ENCODE data around the gene CFL1. TPM values are rescaled to one million over a fixed set of nuclear protein-coding genes. Genes with fewer than 3 reads are reported as not detected.

Gene CFL1
- total RNA-seq, 1 donor from 2014 or later: 2,365 TPM

DNA sequence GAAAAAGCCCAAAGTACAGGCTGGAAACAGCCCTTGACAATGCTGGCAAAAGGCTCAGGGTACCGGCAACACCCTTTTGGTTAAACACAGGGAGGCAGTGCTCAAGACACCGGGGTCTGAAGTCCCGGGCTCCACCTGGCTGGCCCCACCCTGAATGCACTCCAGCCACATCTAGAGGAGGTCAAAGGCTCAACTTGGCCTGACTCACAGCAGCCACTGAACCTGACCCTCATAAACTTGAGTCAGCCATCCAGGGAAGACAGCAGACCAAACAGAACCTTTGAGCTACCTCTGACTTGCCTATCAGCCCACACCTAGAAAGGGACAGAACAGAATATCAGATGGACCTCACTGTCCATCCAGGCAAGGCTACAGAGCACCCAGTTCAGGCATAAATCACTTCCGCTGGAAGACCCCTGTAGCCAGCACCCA is 3.8 kb downstream of the CFL1 start:
- no peak for DNase-seq (ENCODE audit: low read depth)
- TF ChIP-seq CTCF (conservative IDR thresholded peaks at IDR 0.05; ENCODE audit: low read depth, low read length): no peak
- H3K4me3 ChIP-seq (ENCODE audit: low read depth, low read length): no peak overlapping the region

DNA sequence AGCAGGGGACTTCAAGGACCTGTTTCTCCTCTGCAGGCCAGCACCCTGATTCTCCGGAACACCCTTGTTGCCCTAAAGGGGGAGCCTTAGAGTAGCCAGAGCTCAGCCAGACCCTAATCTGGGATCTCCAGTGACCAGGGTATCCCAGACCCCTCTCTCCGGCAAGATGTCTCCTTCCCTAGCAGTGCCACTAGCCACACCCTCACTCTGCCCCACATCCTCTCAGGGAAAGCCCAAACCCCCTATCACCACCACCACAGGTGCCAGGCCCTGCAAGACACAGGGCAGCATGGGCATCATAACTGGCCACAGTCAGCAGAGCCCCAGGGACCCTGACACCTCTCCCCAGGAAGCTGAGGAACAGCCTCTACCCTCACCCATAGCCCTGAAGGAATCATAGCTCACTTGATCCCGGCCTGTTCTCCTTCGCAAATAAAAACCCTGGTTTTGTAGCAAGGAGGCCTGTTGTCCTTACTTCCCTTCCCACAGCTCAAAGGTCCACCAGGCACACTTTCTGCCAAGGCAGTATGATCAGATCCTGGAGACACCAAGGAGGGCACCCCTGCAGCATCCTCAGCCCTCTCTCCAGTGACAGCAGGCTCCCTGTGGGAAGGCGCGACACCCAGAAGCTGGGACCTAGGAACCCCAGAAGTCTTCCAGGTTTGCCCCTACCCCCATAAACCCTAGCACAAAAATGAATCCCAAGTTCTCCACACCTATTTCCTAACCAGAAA is 4.6 kb downstream of the CFL1 start:
- TF ChIP-seq CTCF (conservative IDR thresholded peaks at IDR 0.05; ENCODE audit: low read depth, low read length): peak; percentile 9
- no peak overlapping the region for H3K4me3 ChIP-seq (ENCODE audit: low read depth, low read length)
- no peak for DNase-seq (ENCODE audit: low read depth)

- no peak for TF ChIP-seq CTCF (conservative IDR thresholded peaks at IDR 0.05; ENCODE audit: low read depth, low read length)
- no peak for DNase-seq (ENCODE audit: low read depth)
- no peak overlapping the region for H3K4me3 ChIP-seq (ENCODE audit: low read depth, low read length)
Measured at GRCh38 chr11:65852508-65853245, 5.3 kb downstream of the CFL1 start.

DNA sequence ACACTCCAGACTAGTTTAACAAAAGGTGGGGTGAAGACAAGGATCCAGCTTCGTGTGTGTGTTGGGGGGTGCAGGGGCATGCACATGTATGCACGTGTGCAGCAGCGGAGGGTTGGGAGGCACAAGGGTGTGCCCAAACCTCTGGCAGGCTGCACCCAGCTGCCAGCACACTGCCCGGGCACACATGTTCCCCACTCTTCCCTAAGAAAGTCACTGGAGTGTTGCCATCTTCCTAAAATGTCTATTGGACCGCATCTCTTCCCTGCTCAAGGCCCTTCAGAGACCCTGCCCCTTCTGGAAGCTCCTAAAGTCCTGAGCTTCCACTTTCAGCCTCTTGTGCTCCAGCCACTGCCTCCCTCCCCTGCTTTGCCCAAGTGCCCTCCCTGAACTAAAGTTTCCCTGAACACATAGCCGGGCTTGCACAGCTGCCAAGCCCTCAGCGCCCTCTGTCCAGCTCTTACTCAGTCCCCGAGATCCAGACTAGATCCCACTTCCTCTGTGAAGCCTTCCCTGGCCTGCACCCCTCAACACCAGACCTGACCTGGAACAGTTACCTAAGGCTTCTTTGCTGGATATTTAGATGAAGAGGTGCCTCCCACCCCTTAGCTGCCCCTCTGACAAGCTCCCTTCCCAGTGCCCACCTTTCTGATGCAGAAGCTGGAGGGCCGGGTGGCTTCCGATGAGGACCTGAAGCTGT is 6.0 kb downstream of the CFL1 start:
- H3K4me3 ChIP-seq (ENCODE audit: low read depth, low read length): no peak overlapping the region
- TF ChIP-seq CTCF (conservative IDR thresholded peaks at IDR 0.05; ENCODE audit: low read depth, low read length): no peak
- DNase-seq (ENCODE audit: low read depth): no peak

GRCh38 chr11:65851083-65851579 is 6.8 kb downstream of the CFL1 start:
- DNase-seq (ENCODE audit: low read depth): no peak
- TF ChIP-seq CTCF (conservative IDR thresholded peaks at IDR 0.05; ENCODE audit: low read depth, low read length): peak; percentile 58
- H3K4me3 ChIP-seq (ENCODE audit: low read depth, low read length): no peak overlapping the region

- H3K4me3 ChIP-seq (ENCODE audit: low read depth, low read length): no peak overlapping the region
- DNase-seq (ENCODE audit: low read depth): no peak
- no peak for TF ChIP-seq CTCF (conservative IDR thresholded peaks at IDR 0.05; ENCODE audit: low read depth, low read length)
Measured at GRCh38 chr11:65850217-65851082, 7.5 kb downstream of the CFL1 start.
